Fibroblast of lung (primary cell): ENCODE data around the gene CREB5. TPM values are rescaled to one million over a fixed set of nuclear protein-coding genes. Genes with fewer than 3 reads are reported as not detected.

Experiments used
- DNase-seq, 2 donors: peaks; one replicate each; pipeline versions ENCODE4 v3.0.0 to v3.0.0-alpha.2; 2010; ENCODE audit warnings: low read depth in 2 of 2
- H2AFZ ChIP-seq: 2 replicates; pipeline ENCODE4 v1.5.1; 2012; ENCODE audit warnings: low read length, control low read depth, inconsistent platforms
- H3K27ac ChIP-seq: 2 replicates; pipeline ENCODE4 v1.5.1; 2011; ENCODE audit warnings: low read length, control low read depth; ENCODE audit not compliant: insufficient read depth
- H3K27me3 ChIP-seq: 2 replicates; pipeline ENCODE4 v1.5.1; 2011; ENCODE audit warnings: mild to moderate bottlenecking, low read length; ENCODE audit not compliant: control insufficient read depth, insufficient read depth
- H3K36me3 ChIP-seq: 2 replicates; pipeline ENCODE4 v1.5.1; 2011; ENCODE audit warnings: low read length; ENCODE audit not compliant: control insufficient read depth, insufficient read depth
- H3K4me1 ChIP-seq: 2 replicates; pipeline ENCODE4 v1.5.1; 2011; ENCODE audit warnings: low read length; ENCODE audit not compliant: control insufficient read depth, insufficient read depth; ENCODE audit errors: extremely low read depth
- H3K4me2 ChIP-seq: 2 replicates; pipeline ENCODE4 v1.5.1; 2011; ENCODE audit warnings: low read length, control low read depth; ENCODE audit not compliant: insufficient read depth; ENCODE audit errors: extremely low read depth
- H3K4me3 ChIP-seq, 4 experiments: fragments of 200-600 bp in 1 of 4; sonication (generic) in 1 of 4; replicated peaks in 1 of 4; 2 replicates each; pipeline ENCODE4 v1.5.1; 2011 to 2016; ENCODE audit warnings: low read length in 4 of 4, low read depth in 3 of 4, mild to moderate bottlenecking in 3 of 4, control low read depth in 2 of 4, inconsistent platforms in 1 of 4, mixed read lengths in 1 of 4; ENCODE audit not compliant: insufficient read depth in 1 of 4; ENCODE audit errors: control extremely low read depth in 1 of 4
- H3K79me2 ChIP-seq: 2 replicates; pipeline ENCODE4 v1.5.1; 2012; ENCODE audit warnings: mild to moderate bottlenecking, low read length, inconsistent platforms; ENCODE audit not compliant: control insufficient read depth, insufficient read depth
- H3K9ac ChIP-seq: 2 replicates; pipeline ENCODE4 v1.5.1; 2011; ENCODE audit warnings: mild to moderate bottlenecking, low read length, control low read depth; ENCODE audit not compliant: insufficient read depth
- H3K9me3 ChIP-seq: 2 replicates; pipeline ENCODE4 v1.5.1; 2012; ENCODE audit warnings: low read depth, low read length; ENCODE audit not compliant: control insufficient read depth, insufficient read depth
- H4K20me1 ChIP-seq: 2 replicates; pipeline ENCODE4 v1.5.1; 2011; ENCODE audit warnings: low read length; ENCODE audit not compliant: control insufficient read depth, insufficient read depth; ENCODE audit errors: extremely low read depth
- EZH2 ChIP-seq: IDR thresholded peaks from 2 replicates; pipeline ENCODE4 v1.5.1; 2012; ENCODE audit warnings: low read length, control low read depth, mild to moderate bottlenecking; ENCODE audit errors: missing control alignments
- polyA plus RNA-seq, 2 donors: library from polyadenylated mRNA; depleted of rRNA in 1 of 2; stranded (reverse) in 1 of 2; unstranded in 1 of 2; fragments of >200 nt; gene quantifications; 2 replicates each; pipeline ENCODE4 v1.2.1, GENCODE V29; 2011 to 2012; ENCODE audit warnings: missing spikeins in 1 of 2
- total RNA-seq: library from RNA; depleted of rRNA; stranded (reverse); fragments of >200 nt; gene quantifications from 2 replicates; pipeline ENCODE4 v1.2.1, GENCODE V29; 2014
- TF ChIP-seq, protein P1 (sequence below), 2 donors: IDR thresholded peaks in 1 of 2; conservative IDR thresholded peaks in 1 of 2; 1 replicate in 1 of 2; 2 replicates in 1 of 2; pipeline ENCODE4 v1.5.1; 2011 to 2012; ENCODE audit warnings: low read length in 2 of 2, control low read depth in 1 of 2, inconsistent platforms in 1 of 2, low read depth in 1 of 2, mild to moderate bottlenecking in 1 of 2

The CREB5 gene
- total and polyA plus RNA-seq, 2 donors (not counting 1 experiment from before 2014, with no cell fraction given) = 8.2 to 28.4 TPM

DNA sequence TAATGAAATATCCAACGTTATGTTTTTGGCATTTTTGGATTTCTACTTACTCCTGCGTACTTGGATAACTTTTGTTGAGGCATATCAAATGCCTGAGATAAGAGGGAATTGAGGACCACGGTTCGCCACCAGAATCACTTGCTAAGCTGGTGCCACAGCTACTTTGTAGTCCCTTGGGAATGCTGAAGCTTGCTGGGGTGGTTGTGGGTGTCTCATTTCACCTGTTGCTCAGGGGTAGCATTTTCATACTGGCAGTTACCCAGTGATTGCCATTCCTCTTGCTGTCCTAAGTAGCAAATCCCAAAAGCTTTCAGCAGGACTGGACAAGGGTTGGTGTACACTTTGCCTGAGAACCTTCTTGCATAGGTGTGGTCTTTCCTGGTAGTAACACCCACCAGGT lies 75.2 kb downstream of the CREB5 start:
- no peaks in the 10 kb centered on the region for H4K20me1 ChIP-seq
- no peaks in the 10 kb centered on the region for H3K27me3 ChIP-seq
- TF ChIP-seq, protein P1, sequence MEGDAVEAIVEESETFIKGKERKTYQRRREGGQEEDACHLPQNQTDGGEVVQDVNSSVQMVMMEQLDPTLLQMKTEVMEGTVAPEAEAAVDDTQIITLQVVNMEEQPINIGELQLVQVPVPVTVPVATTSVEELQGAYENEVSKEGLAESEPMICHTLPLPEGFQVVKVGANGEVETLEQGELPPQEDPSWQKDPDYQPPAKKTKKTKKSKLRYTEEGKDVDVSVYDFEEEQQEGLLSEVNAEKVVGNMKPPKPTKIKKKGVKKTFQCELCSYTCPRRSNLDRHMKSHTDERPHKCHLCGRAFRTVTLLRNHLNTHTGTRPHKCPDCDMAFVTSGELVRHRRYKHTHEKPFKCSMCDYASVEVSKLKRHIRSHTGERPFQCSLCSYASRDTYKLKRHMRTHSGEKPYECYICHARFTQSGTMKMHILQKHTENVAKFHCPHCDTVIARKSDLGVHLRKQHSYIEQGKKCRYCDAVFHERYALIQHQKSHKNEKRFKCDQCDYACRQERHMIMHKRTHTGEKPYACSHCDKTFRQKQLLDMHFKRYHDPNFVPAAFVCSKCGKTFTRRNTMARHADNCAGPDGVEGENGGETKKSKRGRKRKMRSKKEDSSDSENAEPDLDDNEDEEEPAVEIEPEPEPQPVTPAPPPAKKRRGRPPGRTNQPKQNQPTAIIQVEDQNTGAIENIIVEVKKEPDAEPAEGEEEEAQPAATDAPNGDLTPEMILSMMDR (conservative IDR thresholded peaks at IDR 0.05 in 1 of 2, IDR thresholded peaks at IDR 0.05 in 1 of 2; ENCODE audit: low read depth in 1 of 2, low read length in 2 of 2) = no peak
- TF ChIP-seq EZH2 = no peak
- no peak overlapping the region for H3K4me2 ChIP-seq
- no peak overlapping the region for H3K27ac ChIP-seq
- no peaks in the 10 kb centered on the region for H3K9me3 ChIP-seq
- no peak overlapping the region for H2AFZ ChIP-seq
- no peaks in the 10 kb centered on the region for H3K79me2 ChIP-seq
- no peaks in the 10 kb centered on the region for H3K4me1 ChIP-seq
- H3K36me3 ChIP-seq = no peaks in the 10 kb centered on the region
- H3K9ac ChIP-seq = no peak overlapping the region
- no peak for DNase-seq
- H3K4me3 ChIP-seq = no peak overlapping the region

GRCh38 chr7:28488061-28488791 lies 75.9 kb downstream of the CREB5 start:
- Histone ChIP-seq H2AFZ (no peak overlapping the region), H3K9ac (no peak overlapping the region), H3K4me3 (no peak overlapping the region), H3K27me3 (no peaks in the 10 kb centered on the region), H4K20me1 (no peaks in the 10 kb centered on the region), H3K9me3 (no peaks in the 10 kb centered on the region), H3K79me2 (no peaks in the 10 kb centered on the region), H3K4me2 (no peak overlapping the region), H3K27ac (no peak overlapping the region), H3K36me3 (no peaks in the 10 kb centered on the region), H3K4me1 (no peaks in the 10 kb centered on the region)
- TF ChIP-seq, protein P1 (conservative IDR thresholded peaks at IDR 0.05 in 1 of 2, IDR thresholded peaks at IDR 0.05 in 1 of 2; ENCODE audit: low read depth in 1 of 2, low read length in 2 of 2) = no peak
- TF ChIP-seq EZH2 = no peak
- no peak for DNase-seq

DNA sequence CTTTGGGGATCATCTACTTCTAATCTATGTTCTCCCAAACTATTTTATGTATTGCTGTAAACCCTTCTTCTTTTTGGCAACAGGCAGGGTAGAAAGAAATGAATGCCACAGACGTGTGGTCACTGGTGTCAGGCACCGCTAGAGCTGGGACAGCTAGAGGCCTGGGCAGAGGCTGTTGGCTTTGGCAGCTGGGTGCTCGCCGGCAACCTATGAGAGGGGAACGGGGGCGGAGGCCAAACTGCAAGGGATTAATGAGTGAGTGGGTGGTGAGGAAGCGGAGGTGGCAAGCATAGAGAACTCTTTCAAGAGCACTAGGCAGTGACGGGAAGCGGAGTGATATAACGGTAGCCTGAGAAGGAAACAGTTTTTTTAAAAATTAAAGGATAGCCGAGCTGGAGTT lies 78.5 kb downstream of the CREB5 start:
- Histone ChIP-seq H3K9me3 (no peaks in the 10 kb centered on the region), H3K79me2 (no peaks in the 10 kb centered on the region), H3K4me3 (no peak overlapping the region), H3K4me1 (no peaks in the 10 kb centered on the region), H2AFZ (no peak overlapping the region), H3K36me3 (no peaks in the 10 kb centered on the region), H3K4me2 (no peak overlapping the region), H3K9ac (no peak overlapping the region), H4K20me1 (no peaks in the 10 kb centered on the region), H3K27me3 (no peaks in the 10 kb centered on the region), H3K27ac (no peak overlapping the region)
- TF ChIP-seq, protein P1 (conservative IDR thresholded peaks at IDR 0.05 in 1 of 2, IDR thresholded peaks at IDR 0.05 in 1 of 2; ENCODE audit: low read depth in 1 of 2, low read length in 2 of 2) = no peak
- no peak for TF ChIP-seq EZH2
- DNase-seq = peak in 1 of 2 donors; percentile 28
